ENCODE measurements around the gene INPP5A. TPM values are rescaled to one million over a fixed set of nuclear protein-coding genes. Genes with fewer than 3 reads are reported as not detected.

The INPP5A gene
- total and polyA plus RNA-seq, 7 donors = 15.1 to 48.8 (median 40.9) TPM

GRCh38 chr10:132514821-132515520 lies 22.6 kb upstream of the INPP5A start:
- no peak for TF ChIP-seq CTCF (IDR thresholded peaks at IDR 0.05)
- ATAC-seq = no peak
- no peaks in the 10 kb centered on the region for H3K36me3 ChIP-seq (ENCODE audit: insufficient read depth in 1 of 2, low read depth in 1 of 2)
- no peaks in the 10 kb centered on the region for H3K9me3 ChIP-seq
- WGBS, 3 donors = 61 to 68% (median 65%) methylated on average over 20 to 21 of the region's 21 CpGs
- H3K4me3 ChIP-seq = no peak overlapping the region
- H3K4me1 ChIP-seq = peaks cover 37% of the 10 kb centered on the region
- DNase-seq = peak in 1 of 2 donors; percentile 53
- peak overlapping the region; percentile 15 for H3K27ac ChIP-seq
- intact Hi-C loops (cut with DNase I) = loop anchor here (5.0 to 10.0 kb wide), 2 partner anchors 112 to 120 kb away; no protein-coding TSS in a partner anchor
- H3K27me3 ChIP-seq (ENCODE audit: insufficient read depth in 3 of 3, low read length in 2 of 3) = no peaks in the 10 kb centered on the region

GRCh38 chr10:132515811-132516726 lies 21.5 kb upstream of the INPP5A start:
- ATAC-seq = no peak
- Histone ChIP-seq H3K4me1 (peaks cover 47% of the 10 kb centered on the region), H3K36me3 (ENCODE audit: insufficient read depth in 1 of 2, low read depth in 1 of 2) (no peaks in the 10 kb centered on the region), H3K27ac (peak overlapping the region; percentile 15), H3K4me3 (no peak overlapping the region), H3K27me3 (ENCODE audit: insufficient read depth in 3 of 3, low read length in 2 of 3) (no peaks in the 10 kb centered on the region), H3K9me3 (no peaks in the 10 kb centered on the region)
- no peak for TF ChIP-seq CTCF (IDR thresholded peaks at IDR 0.05)
- WGBS, 3 donors = 55 to 57% (median 56%) methylated on average over 18 to 19 of the region's 19 CpGs
- DNase-seq = peak in 1 of 2 donors; percentile 48
- intact Hi-C loops (cut with DNase I) = loop anchor here (2.0 to 10.0 kb wide), 3 partner anchors 19 to 119 kb away; no protein-coding TSS in a partner anchor

DNA sequence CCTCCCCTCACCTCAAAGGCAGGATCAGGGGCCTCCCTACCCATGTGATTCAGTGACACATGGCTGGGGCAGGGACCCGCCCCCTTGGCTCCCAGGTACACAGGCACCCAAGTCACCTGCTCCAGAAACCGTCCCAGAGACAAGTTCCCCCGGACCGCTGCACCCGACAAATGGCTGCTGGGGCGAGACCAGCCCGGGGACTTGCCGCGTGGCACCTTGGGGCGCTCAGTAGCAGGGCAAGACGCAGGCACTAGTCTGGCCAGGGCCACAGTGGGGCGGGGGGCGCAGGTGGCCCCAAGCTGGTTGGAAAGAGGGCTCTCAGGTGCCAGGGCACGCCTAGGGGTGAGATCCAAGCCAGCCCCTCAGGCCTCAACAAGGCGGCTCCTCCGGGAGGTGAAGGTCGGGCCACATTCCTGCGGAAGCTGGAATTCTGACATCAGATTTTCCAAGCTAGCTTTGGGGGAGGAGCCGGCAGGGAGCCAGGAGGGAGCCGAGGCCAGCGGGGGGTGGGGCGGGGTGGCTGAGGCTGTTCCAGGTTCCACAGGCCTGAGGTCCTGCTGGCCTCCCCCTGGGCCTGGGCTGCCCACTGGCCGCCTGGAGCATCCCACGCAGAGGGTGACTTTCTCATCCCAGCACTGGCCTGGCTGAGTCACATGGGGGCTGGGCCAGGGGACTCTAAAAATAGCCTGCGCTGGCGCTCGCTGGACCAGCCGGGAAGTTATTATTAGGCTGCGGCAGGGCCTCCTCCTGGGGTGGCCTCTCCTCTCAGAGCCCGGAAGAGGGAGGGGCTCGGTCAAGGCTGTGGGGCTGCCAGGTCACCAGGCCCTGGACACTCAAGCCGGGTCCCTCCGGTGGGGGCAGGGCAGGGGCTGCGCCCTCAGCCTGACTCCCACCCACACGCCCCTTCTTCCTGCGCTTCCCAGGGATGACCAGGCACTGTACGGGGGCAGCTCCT lies 20.5 kb upstream of the INPP5A start:
- DNase-seq (peak; percentile 94 to 97), ATAC-seq (peak; percentile 90 to 96 (median 92))
- H3K27me3 ChIP-seq (ENCODE audit: insufficient read depth in 3 of 3, low read length in 2 of 3) = no peaks in the 10 kb centered on the region
- no peaks in the 10 kb centered on the region for H3K9me3 ChIP-seq
- 7 to 13% (median 10%) methylated on average over 35 to 37 of the region's 37 CpGs for WGBS, 3 donors
- intact Hi-C loops (cut with DNase I) = loop anchor here (2.0 to 10.0 kb wide), 3 partner anchors 18 to 118 kb away; no protein-coding TSS in a partner anchor
- H3K36me3 ChIP-seq (ENCODE audit: insufficient read depth in 1 of 2, low read depth in 1 of 2) = no peaks in the 10 kb centered on the region
- peak overlapping the region; percentile 53 for H3K4me3 ChIP-seq
- TF ChIP-seq CTCF (IDR thresholded peaks at IDR 0.05) = no peak
- H3K27ac ChIP-seq = peak overlapping the region; percentile 89
- peaks cover 47% of the 10 kb centered on the region for H3K4me1 ChIP-seq

DNA sequence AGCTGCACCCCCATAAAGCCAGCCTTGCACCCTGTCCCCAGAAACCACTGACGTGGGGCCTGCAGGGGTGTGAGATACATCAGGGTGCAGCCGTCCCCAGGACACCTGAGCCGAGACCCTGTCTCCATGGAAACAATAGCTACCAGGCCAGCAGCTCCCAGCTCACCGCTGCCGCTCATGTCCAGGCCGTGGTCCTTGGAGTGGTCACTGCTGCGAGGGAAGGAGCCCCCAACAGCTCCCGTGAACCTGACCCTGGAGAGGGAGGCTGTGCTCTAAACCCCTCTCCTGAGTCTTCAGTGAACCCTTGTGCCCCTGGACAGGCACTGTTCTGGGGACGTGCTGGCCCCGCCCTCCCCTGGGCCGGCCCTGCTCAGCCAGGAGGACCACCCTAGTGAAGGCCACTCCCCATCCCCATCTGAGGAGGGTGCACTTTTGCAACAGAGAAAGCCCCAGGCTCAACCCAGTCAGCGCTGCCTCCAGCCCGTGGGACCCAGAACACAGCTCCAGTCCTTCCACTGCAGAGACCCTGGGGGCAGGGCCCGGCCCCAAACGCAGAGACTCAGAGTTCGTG lies 19.6 kb upstream of the INPP5A start:
- no peaks in the 10 kb centered on the region for H3K27me3 ChIP-seq (ENCODE audit: insufficient read depth in 3 of 3, low read length in 2 of 3)
- no peaks in the 10 kb centered on the region for H3K36me3 ChIP-seq (ENCODE audit: insufficient read depth in 1 of 2, low read depth in 1 of 2)
- H3K4me3 ChIP-seq = peak overlapping the region; percentile 53
- intact Hi-C loops (cut with DNase I) = loop anchor here (2.0 to 10.0 kb wide), 3 partner anchors 17 to 117 kb away; no protein-coding TSS in a partner anchor
- TF ChIP-seq CTCF (IDR thresholded peaks at IDR 0.05) = no peak
- no peaks in the 10 kb centered on the region for H3K9me3 ChIP-seq
- peak overlapping the region; percentile 89 for H3K27ac ChIP-seq
- DNase-seq = peak in 1 of 2 donors; percentile 51
- peaks cover 47% of the 10 kb centered on the region for H3K4me1 ChIP-seq
- peak in 1 of 4 donors; percentile 4 for ATAC-seq
- WGBS, 3 donors = 42 to 46% (median 45%) methylated on average over 15 to 16 of the region's 16 CpGs
